ENCODE data around the gene CT45A8.
"Not testable (repeated sequence)": the region's sequence is repeated elsewhere in the genome, so short reads cannot be mapped to it uniquely, and the experiment has no call there.

Gene CT45A8, protein sequence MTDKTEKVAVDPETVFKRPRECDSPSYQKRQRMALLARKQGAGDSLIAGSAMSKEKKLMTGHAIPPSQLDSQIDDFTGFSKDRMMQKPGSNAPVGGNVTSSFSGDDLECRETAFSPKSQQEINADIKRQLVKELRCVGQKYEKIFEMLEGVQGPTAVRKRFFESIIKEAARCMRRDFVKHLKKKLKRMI
- long read RNA-seq, donor 1, result 0 reads
- long read RNA-seq, donor 2, result 0 reads
- long read RNA-seq, donor 3, result 0 reads
- long read RNA-seq, donor 4, result 0 reads
- long read RNA-seq, donor 5, result 0 reads
- long read RNA-seq, donor 6, result 0 reads
- long read RNA-seq, donor 7, result 0 reads
- long read RNA-seq, donor 8, result 0 reads

DNA sequence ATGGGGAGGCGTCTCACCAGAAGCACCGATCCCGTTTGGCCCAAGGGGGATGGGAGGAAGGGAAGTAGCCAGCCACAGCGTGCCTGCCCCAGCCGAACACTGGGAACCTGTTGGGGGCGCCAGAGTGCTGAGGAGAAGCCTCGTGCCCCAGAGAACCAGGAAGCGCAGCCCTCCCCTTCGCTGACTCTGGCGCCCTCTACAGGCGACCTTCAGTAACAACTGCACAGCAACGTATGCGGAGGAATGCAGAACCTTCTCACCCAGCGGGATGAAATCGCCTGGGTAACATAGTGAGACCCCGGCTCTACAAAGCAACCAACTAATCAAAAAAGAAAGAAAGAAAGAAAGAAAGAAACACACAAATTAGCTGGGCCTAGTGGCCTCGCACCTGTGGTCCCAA is at the start of gene CT45A8:
CT45A8 (minus strand) TSS at position 101 of the 400 bp plus-strand sequence. CDS start 3,755 bp downstream, outside the sequence.
- not testable (repeated sequence) for DNase-seq

GRCh38 chrX:135893294-135893817 is 39.0 kb upstream of the CT45A8 start, which contains the start of the genes CT45A10 and SAGE1:
TSS of gene CT45A10 (minus strand) at chrX:135893444. CDS start at chrX:135885344, 8,100 bp downstream.
TSS of gene SAGE1 (plus strand) at chrX:135893716. CDS start at chrX:135896243, 2,527 bp downstream.
- DNase-seq, result no peak

DNA sequence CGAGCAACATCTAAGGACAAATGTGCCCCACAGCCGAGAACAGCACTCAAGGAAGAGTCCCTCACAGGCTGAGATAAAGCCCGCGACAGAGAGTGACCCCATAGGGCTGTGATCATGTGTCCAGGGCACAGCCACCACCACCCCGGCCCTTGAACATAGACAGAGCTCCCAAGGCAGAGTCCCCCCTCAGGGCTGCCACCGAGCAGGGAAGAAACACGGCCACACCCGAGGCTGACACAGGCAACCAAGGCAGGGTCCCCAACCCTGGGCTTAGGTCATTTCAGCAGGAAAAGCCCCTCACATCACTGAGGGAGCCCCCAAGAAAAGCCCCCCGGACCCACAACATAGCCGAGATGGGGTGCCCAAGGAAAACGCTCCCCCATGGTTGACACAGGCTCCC is 38.4 kb upstream of the CT45A8 start:
- DNase-seq, result no peak

GRCh38 chrX:135890087-135890585 is 35.8 kb upstream of the CT45A8 start:
- DNase-seq, result no peak

DNA sequence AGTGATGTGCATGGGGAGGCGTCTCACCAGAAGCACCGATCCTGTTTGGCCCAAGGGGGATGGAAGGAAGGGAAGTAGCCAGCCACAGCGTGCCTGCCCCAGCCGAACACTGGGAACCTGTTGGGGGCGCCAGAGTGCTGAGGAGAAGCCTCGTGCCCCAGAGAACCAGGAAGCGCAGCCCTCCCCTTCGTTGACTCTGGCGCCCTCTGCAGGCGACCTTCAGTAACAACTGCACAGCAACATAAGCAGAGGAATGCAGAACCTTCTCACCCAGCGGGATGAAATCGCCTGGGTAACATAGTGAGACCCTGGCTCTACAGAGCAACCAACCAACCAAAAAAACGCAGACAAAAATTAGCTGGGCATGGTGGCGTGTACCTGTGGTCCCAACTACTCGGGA is 34.6 kb upstream of the CT45A8 start:
- not testable (repeated sequence) for DNase-seq

DNA sequence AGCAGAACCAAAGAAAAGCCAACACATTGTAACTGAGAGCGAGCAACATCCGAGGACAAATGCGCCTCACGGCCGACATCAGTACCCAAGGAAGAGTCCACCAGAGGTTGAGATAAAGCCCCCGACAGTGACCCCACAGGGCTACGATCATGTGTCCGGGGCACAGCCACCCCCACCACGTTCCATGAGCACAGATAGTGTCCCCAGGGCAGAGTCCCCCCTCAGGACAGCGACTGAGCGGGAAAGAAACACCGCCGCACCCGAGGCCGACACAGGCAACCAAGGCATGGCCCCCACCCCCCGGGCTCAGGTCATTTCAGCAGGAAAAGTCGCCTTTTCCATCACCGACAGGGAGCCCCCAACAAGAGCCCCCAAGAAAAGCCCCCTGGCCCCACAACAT is 33.9 kb upstream of the CT45A8 start:
- not testable (repeated sequence) for DNase-seq

DNA sequence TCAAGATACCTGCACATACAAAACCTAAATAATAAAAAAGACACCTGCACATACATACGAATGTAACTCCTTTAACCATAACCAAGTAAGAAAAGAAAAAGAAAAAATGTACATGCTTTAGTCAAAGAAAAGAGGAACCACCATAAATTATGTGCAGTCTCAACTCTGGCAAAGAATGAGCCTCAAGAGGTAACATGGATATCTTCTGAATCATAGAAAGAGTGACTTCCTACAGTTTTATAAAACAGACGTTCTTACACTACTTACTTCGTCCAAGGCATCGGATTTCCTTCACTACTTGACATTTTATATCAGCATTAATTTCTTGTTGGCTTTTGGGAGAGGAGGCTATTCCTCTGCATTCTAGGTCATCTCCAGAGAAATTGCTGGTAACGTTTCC is 28.4 kb upstream of the CT45A8 start:
- not testable (repeated sequence) for DNase-seq

- not testable (repeated sequence) for DNase-seq
Measured at GRCh38 chrX:135871712-135872111, 17.4 kb upstream of the CT45A8 start, which contains the start of gene CT45A9. TSS of gene CT45A9 (minus strand) at chrX:135871812. CDS start at chrX:135868061, 3,751 bp downstream.

DNA sequence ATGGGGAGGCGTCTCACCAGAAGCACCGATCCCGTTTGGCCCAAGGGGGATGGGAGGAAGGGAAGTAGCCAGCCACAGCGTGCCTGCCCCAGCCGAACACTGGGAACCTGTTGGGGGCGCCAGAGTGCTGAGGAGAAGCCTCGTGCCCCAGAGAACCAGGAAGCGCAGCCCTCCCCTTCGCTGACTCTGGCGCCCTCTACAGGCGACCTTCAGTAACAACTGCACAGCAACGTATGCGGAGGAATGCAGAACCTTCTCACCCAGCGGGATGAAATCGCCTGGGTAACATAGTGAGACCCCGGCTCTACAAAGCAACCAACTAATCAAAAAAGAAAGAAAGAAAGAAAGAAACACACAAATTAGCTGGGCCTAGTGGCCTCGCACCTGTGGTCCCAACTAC is 17.2 kb downstream of the CT45A8 start, which contains the start of gene CT45A7:
CT45A7 (minus strand) TSS at position 101 of the 400 bp plus-strand sequence. CDS start 3,747 bp downstream, outside the sequence.
- not testable (repeated sequence) for DNase-seq

- DNase-seq, result not testable (repeated sequence)
Measured at GRCh38 chrX:135819912-135820311, 34.4 kb downstream of the CT45A8 start, which contains the start of gene CT45A2. TSS of gene CT45A2 (minus strand) at chrX:135820012. CDS start at chrX:135816265, 3,747 bp downstream.

GRCh38 chrX:135802687-135803086 is 51.7 kb downstream of the CT45A8 start, which contains the start of gene CT45A6:
TSS of gene CT45A6 (minus strand) at chrX:135802787. CDS start at chrX:135798993, 3,794 bp downstream.
- DNase-seq, result not testable (repeated sequence)

Data from right kidney (tissue), 9 donors.